NCI-H1436 treated with DMSO at 0.1 percent for 48 hours (cell line): ENCODE results near the gene ARHGAP33.

ENCODE experiments used
- DNase-seq: peaks from one replicate; lab custom pipeline; 2025; lab: John Stamatoyannopoulos, UW

The ARHGAP33 gene

DNA sequence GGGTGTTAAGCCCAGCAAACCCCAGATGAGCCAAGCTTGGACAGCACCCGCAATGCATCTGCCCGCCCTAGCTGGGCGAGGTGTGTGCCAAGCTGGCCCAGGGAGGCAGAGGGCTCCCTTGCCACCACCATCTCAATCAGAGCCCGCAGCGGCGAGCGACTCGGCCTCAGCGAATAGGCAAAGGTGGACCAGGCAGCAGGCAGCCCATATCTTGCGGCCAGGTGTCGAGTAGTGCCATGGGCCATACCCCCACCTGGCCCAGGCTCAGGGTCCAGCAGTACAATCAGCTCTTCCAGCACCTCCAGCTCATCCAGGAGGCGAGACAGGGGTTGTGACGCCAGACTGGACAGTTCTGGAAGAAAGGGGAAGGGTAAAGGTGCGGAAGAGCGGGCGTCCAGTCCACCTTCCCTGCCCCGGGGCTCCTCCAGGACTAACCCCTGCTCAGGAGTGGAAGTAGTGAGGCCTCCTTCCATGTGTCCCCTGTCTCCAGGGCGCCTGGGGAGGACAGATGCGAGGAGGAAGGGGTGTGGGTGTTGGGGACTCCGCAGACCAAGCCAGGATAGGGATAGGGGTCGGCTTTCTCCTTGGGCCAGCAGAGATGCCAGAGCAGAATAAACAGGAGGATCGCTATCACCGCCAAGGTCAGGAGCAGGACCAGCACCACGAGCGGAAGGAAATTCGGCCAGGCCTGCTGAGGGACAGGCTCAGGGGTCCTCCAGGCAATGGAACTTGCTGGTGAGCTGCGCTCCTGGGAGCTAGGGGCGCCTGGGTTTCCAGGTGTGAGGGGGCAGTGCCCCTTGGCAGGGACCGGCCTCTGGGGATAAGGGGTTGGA is 35.9 kb upstream of the ARHGAP33 start:
- DNase-seq = no peak

DNA sequence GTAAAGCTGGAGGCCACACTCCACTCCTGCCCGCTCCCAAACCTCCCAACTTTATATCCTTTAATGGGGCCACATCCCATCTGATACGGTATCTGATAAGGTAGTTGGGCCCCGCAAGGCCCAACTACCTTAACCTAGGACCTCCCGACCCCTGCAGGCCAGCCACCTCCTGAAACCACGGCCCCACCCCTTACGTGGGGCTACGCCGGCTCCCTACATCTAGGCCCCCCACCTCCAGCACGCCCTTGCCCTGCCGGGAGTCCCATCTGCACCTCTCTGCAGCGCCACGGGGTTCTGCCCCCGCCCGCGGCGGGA is 35.3 kb upstream of the ARHGAP33 start:
- DNase-seq = no peak

DNA sequence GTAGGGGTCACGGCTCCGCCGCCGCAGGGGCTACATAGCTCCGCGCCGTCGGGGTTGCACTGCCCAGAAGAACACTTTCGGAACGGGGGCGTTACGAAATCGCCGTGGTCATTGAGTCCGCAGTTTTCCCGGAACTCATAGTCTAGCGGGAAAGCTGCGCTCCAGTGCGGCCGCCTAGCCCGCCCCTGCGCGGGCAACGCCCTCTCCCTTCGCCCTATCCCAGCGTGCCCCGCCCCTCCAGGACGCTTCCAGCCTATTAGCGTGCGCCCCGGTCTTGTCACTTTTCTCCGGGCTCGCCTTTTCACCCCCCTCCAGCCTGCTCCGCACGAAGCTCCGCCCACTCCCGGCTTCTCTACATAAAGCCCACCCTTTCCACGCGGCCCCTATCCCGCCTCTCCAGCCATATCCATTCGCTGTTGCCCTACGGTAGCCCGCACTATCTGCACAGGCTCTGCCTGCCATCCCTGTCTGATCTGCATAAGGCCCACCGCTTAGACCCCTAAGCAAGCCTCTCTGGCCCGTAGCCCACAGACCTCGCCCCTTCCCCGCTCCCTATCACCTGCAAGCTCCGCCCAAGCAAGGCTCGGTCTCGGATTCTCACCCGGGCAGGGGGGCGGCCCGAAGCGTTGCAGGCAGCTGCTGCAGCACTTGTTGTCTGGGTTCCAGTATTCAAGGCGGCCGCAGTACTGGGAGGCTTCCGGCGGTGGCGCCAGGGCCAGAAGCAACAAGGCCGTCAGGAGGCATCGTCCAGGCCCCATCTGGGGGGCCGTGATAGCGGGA is 34.8 kb upstream of the ARHGAP33 start:
- DNase-seq = peak; percentile 92

DNA sequence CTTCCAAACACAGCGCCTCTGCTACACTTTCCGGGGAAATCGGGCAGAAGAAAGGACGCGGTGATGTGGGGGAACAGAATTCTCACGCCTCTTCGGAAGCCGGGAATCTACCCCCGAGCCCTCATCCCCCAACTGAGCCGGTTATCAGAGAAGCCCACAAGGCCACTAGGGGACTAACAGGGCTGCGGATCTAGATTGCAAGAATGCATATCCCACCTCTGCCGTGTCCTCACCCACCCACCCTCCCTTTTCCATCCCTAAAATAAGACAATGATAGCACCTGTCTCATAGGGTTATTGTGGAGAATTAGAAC is 34.2 kb upstream of the ARHGAP33 start:
- no peak for DNase-seq

DNA sequence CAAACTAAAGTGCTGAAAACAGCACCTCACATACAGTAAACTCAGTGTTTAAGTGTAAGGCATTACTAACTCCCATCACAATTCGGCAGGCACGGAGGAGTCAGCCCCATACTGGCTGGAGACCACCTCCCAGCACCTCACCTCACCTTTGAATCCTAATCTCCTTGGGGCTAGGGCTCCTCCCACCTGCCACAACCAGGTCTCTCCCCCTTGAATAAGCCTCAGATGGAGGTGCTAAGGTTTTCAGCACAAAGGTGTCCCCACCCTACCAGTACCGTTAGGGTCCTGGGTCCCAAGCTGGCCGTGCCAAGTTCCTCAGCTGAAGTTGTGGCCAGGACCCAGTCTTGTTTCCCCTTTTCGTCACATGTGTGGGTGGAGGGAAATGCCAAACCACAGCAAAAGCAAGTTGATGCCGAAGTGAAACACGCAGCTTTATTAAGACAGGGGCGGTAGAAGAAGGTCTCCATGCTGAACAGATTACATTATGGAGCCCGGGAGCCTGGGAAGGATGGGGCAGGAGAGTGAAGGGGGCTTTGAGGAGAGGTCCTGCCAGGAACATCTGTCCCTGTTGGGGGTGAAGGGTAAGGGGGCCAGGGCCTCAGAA is 33.1 kb upstream of the ARHGAP33 start, which contains the start of gene IGFLR1:
IGFLR1 (minus strand) TSS at position 332 of the 604 bp plus-strand sequence. CDS start 1,272 bp downstream, outside the sequence.
- no peak for DNase-seq

DNA sequence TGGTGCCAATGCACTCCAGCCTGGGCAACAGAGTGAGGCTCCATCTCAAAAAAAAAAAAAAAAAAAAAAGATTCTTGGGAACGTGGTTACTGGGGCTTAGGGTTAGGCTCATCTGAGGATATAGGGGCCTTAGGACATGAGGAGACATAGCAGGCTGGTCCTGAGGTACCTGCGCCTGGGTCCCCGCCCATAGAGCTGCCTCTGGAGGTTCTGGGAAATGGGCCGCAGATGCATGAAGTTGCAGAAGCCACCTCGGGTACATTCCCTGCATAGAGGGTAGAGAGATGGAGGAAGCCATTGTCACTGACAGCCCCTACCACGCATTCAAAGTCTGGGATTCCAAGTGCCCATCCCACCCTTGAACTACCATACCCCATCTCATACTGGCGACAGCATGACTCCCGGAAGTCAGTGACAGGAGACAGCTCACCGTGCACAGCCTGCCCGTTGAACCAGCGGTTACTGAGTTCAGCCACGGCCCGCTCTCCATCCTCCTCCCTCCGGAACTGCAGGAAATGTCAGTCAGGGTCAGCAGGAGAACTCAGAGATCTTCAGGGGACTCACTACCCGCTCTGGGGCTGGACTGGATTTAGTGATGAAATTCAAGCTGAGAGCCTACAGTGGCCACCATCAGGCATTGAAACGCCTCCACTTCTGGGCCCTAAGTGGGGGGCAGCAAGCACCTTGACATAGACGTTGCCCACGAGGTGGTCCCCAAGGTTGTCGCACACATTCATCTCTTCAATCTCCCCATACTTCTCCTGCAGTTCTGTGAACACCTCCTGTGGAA is 31.5 kb upstream of the ARHGAP33 start:
- no peak for DNase-seq

DNA sequence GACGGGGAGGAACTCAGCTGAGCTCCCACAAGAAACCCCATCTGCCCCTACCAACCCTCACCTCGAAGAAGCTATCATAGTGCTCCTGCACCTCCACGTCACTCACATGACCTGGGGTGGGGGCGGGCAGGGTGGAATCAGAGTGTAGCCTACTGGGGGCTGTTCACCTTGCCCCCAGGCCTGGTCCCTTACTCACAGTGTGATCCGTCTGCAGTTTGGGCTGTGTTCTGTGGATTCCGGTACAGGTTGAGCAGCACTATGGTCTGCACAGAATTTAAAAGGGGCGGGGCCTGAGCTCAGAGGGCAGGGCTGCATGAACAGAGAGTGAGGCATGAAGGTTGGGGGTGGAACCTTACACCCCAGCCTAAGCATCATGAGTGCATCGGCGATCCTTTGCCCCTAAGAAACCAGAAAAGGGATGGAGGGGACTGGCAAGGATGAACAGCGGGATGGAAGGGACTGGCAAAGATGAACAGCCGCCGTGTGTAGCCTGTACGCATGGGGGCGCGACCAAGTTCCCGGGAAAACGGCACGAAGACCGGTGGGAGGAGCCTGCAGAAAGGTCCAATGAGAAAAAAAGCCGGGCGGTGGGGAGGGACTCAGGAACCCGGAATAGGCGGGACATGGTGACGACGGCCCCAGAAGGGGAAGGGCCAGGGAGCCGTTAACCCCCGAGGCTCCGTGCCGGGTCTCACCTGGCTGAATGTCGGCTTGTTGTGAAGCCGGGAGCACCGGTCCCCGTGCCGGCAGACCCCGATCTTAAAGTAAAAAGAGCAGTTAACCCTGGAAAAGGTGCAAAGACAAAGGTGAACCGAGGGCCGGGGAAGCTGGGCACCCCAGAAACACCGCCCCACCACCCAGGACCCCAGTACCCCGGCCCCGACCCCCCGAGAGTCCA is 30.7 kb upstream of the ARHGAP33 start:
- DNase-seq = peak; percentile 85

DNA sequence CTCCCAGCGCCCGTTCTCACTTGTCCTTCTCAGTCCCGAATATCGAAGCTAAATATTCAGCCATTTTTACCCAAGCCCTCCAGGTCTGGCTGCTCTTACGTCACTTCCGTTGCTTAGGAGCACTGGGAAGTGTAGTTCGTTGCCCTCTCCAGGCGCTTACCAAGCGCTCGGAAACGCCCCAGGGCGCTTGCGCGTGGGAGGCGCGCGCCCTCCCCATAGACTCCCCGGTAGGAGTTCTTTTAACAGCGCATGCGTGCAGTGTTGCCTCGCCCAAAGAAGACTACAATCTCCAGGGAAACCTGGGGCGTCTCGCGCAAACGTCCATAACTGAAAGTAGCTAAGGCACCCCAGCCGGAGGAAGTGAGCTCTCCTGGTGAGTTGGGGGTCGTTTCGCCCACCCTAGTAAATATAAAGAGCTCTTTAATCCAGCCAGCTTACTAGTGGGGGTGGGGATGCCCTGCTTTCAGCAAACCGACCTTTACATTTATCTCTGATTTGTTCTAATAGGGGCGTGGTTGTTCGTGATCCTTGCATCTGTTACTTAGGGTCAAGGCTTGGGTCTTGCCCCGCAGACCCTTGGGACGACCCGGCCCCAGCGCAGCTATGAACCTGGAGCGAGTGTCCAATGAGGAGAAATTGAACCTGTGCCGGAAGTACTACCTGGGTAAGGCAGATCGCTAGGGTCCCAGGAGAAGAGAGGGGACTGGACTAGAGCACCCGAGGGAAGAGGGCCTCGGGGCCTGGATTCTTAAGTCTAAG is 29.9 kb upstream of the ARHGAP33 start, which contains the start of the genes PSENEN and U2AF1L4:
PSENEN (plus strand) TSS at position 324 of the 759 bp plus-strand sequence; CDS start at position 604, 280 bp downstream.
U2AF1L4 (minus strand) TSS at position 91 of the 759 bp plus-strand sequence; CDS start at position 64, 27 bp downstream.
- DNase-seq = peak; percentile 98

DNA sequence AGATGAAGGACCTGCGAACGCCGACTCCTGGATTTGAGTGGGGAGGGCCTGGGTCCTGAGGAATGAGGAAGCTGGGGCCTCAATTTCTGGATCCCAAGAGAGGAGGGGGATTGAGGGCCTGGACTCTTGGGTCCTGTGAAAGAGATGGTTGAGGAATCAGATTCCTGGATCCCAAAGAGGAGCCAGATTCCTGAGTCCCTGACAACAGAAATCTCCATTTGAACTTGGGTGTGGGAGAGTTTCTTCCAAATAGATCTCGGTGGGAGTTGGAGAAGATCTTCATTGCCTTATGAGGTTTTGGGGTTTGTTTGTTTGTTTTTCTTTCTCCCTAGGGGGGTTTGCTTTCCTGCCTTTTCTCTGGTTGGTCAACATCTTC is 29.3 kb upstream of the ARHGAP33 start:
- DNase-seq = no peak

DNA sequence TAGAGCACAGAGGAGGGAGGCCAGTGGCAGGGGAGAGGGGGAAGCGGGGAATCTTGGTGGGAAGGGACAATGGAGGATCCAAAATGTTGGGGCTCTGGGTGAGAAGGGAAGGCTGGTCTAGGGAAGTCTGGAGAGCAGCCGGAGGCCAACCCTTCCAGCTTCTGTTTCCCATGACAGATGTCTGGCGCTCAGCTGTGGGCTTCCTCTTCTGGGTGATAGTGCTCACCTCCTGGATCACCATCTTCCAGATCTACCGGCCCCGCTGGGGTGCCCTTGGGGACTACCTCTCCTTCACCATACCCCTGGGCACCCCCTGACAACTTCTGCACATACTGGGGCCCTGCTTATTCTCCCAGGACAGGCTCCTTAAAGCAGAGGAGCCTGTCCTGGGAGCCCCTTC is 28.8 kb upstream of the ARHGAP33 start:
- no peak for DNase-seq

DNA sequence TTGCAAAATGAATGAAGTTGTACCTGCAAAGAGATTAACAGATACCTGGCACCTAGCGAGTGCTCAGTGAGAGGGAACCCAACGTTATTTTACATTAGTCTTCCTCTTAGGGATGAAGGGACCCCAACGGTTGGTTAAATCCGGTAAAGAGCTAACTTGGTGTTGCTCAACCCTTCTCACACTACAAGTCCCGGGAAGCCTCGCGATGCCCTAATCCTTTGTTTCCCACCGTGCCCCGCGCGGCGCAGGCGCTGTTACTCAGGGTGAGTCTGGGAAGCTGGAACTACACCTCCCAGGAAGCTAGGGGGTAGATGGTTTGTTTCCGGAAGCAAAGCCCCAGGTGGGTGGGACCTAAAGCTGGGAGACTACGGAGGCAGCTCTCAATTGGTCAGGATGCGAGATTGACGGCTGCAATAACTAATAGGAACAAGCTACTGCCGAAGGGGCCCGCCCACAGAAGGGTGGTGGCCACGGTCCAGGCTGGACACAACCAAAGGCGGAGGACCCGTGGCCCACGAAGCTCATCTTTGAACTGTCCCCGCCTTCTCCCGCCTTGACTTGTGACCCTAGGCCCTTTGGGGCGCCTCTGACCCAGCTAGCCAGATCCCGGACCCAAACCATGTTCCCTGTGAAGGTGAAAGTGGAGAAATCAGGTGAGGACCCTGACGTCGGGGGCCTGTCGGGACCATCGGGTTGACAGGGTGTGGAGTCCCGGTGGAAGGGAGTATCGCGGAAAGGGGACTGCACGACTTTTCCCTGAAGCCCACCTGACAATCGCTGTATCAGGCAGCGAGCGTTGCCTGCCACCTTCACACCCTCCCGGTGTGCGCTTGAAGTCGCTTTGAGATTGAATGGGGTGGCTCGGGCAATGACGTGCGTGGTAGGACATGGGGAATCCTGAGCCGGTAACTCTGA is 27.0 kb upstream of the ARHGAP33 start, which contains the start of gene LIN37:
LIN37 (plus strand) TSS at position 471 of the 915 bp plus-strand sequence; CDS start at position 620, 149 bp downstream.
- peak; percentile 94 for DNase-seq

DNA sequence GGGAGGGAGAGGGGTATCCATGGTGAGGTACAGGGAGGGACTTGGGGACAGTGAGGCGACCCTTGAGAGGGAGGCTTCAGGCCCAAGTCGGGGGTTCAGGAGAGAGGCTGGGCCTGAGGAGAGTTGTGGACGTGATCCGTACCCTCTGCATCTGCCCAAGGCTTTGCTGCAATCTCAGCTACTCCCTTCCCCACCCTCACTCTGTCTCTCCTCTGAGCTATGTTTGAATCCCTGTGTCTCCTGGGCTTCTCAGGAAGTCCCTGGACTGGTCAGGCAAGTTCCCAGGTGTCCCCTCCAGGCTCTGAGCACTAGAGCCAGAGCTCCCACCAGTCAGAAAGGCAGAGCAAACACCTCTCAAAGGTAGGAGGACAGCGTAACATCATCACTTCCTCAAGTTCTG is 25.2 kb upstream of the ARHGAP33 start:
- no peak for DNase-seq

DNA sequence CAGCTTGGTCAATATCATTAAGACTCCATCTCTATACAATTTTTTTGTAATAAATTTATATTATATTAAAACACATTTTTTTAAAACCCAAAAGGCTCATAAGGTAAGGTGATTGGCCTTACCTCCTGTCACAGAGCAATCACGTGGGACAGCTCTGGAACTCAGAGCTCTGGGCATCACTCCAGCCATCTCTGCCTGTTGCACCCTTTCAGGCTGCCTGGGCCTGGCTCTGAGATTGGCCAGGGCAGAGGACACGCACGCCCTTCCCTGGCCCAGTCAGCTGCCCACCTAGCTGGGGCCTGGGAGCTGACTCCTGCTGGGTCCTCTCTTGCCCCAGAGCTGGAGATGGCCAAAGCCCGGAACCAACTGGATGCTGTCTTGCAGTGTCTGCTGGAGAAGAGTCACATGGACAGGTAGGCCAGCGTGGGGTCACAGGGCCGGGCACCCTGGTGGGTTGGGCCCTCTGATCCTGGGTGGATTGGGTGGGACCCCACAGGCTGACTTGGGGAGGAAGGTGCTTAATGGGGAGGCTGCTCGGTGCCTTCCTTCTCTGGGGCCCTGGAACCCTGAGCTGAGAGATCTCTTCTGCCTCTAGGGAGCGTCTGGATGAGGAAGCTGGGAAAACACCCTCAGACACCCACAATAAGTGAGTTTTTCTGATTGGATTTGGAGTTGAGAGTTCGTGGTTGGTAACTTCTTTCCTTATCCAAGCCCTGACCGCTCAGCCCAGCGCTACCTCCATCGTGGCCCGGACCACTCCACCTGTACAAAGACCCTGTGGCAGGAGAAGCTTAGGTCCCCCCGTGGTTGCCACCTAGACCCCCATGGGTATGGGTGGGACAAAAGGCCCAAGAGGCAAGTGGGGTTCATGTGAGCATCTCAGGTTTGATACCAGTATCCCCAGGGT is 23.3 kb upstream of the ARHGAP33 start:
- DNase-seq = no peak

DNA sequence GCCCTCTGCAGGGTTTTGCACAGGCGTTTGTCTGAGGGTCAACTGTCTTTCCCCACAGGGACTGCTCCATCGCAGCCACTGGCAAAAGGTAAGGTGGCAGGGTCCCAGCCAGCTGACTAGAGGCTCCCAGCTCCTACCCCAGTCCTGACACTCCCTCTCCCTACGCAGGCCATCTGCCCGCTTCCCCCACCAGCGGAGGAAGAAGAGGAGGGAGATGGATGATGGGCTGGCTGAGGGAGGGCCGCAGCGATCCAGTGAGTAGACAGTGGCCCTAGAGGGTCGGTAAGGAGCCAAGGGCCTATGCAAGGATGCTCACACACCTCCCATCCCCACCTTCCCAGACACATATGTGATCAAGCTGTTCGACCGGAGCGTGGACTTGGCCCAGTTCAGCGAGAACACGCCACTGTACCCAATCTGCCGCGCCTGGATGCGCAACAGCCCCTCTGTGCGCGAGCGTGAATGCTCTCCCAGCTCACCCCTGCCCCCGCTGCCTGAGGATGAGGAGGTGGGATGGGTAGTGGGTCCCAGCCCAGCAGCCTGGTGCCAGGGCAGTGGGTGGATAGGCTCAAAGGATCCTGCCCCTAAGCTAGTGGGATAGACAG is 22.5 kb upstream of the ARHGAP33 start:
- DNase-seq = no peak

DNA sequence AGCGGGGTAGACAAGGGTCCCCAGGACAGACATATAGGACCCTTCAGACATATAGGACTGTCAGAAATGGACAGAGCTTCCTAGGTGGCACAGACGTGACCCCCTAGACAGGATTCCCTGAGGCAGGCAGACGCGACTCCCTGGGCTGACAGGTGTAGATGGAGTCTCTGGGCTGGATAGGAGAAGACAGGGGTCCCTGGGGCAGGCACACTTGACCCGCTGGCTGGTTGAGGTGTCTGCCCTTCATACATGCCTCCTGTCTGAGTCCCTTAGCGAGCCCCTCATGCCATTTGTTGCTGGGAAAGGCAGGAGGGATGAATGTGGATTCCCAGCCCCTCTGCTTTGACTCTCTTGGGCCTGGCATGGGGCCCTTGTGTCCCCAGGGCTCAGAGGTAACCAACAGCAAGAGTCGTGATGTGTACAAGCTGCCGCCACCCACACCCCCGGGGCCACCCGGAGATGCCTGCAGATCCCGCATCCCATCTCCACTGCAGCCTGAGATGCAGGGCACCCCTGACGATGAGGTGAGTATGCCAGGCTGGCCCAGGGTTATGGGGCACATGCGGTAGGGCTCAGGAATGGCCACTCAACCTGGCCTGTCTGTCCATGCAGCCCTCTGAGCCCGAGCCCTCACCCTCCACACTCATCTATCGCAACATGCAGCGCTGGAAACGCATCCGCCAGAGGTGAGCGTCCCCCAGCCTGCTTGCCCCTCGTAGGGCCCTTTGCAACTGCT is 21.6 kb upstream of the ARHGAP33 start:
- no peak for DNase-seq

DNA sequence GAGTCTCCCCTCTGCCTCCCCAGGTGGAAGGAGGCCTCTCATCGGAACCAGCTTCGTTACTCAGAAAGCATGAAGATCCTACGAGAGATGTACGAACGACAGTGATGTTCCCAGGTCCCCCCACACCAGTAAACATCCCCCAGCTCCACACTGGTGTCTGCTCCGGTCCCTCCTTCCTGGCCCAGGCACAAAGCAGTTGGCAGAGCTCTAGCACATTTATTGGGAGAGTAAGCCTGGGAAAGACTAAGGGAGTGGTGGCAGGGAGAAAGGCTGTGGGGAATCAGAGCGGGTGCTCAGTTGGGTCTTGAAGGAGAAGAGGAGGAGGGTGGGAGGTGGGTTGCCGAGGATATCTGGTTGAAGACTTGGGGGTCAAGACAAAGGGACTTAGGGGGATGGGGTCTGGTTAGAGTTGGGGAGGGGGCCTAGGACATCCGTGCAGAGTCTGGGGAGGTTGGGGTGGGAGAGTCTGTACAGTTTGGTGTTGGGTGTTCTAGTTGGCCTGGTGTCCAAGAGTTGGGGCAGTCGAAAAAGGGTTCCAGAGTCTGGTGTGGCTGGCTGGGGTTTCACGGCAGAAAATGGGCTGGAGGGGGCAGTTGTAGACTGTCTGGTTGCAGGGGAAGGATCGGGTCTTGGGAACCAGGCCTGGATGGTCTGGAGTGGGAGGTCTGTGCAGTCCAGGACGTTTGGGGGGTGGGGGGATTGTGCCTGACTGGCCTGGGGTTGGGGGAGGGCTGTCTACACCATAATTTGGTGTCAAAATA is 20.8 kb upstream of the ARHGAP33 start:
- DNase-seq = no peak
